Fibroblast of lung (primary cell): Measurements from ENCODE around the gene ADAMTSL1. TPM values are rescaled to one million over a fixed set of nuclear protein-coding genes. Genes with fewer than 3 reads are reported as not detected.

Experiments
- DNase-seq, 2 donors: peaks; one replicate each; pipeline versions ENCODE4 v3.0.0 to v3.0.0-alpha.2; 2010; ENCODE audit warnings: low read depth in 2 of 2
- H2AFZ ChIP-seq: 2 replicates; pipeline ENCODE4 v1.5.1; 2012; ENCODE audit warnings: low read length, control low read depth, inconsistent platforms
- H3K27ac ChIP-seq: 2 replicates; pipeline ENCODE4 v1.5.1; 2011; ENCODE audit warnings: low read length, control low read depth; ENCODE audit not compliant: insufficient read depth
- H3K27me3 ChIP-seq: 2 replicates; pipeline ENCODE4 v1.5.1; 2011; ENCODE audit warnings: mild to moderate bottlenecking, low read length; ENCODE audit not compliant: control insufficient read depth, insufficient read depth
- H3K36me3 ChIP-seq: 2 replicates; pipeline ENCODE4 v1.5.1; 2011; ENCODE audit warnings: low read length; ENCODE audit not compliant: control insufficient read depth, insufficient read depth
- H3K4me1 ChIP-seq: 2 replicates; pipeline ENCODE4 v1.5.1; 2011; ENCODE audit warnings: low read length; ENCODE audit not compliant: control insufficient read depth, insufficient read depth; ENCODE audit errors: extremely low read depth
- H3K4me2 ChIP-seq: 2 replicates; pipeline ENCODE4 v1.5.1; 2011; ENCODE audit warnings: low read length, control low read depth; ENCODE audit not compliant: insufficient read depth; ENCODE audit errors: extremely low read depth
- H3K4me3 ChIP-seq, 4 experiments: fragments of 200-600 bp in 1 of 4; sonication (generic) in 1 of 4; replicated peaks in 1 of 4; 2 replicates each; pipeline ENCODE4 v1.5.1; 2011 to 2016; ENCODE audit warnings: low read length in 4 of 4, low read depth in 3 of 4, mild to moderate bottlenecking in 3 of 4, control low read depth in 2 of 4, inconsistent platforms in 1 of 4, mixed read lengths in 1 of 4; ENCODE audit not compliant: insufficient read depth in 1 of 4; ENCODE audit errors: control extremely low read depth in 1 of 4
- H3K79me2 ChIP-seq: 2 replicates; pipeline ENCODE4 v1.5.1; 2012; ENCODE audit warnings: mild to moderate bottlenecking, low read length, inconsistent platforms; ENCODE audit not compliant: control insufficient read depth, insufficient read depth
- H3K9ac ChIP-seq: 2 replicates; pipeline ENCODE4 v1.5.1; 2011; ENCODE audit warnings: mild to moderate bottlenecking, low read length, control low read depth; ENCODE audit not compliant: insufficient read depth
- H3K9me3 ChIP-seq: 2 replicates; pipeline ENCODE4 v1.5.1; 2012; ENCODE audit warnings: low read depth, low read length; ENCODE audit not compliant: control insufficient read depth, insufficient read depth
- H4K20me1 ChIP-seq: 2 replicates; pipeline ENCODE4 v1.5.1; 2011; ENCODE audit warnings: low read length; ENCODE audit not compliant: control insufficient read depth, insufficient read depth; ENCODE audit errors: extremely low read depth
- EZH2 ChIP-seq: IDR thresholded peaks from 2 replicates; pipeline ENCODE4 v1.5.1; 2012; ENCODE audit warnings: low read length, control low read depth, mild to moderate bottlenecking; ENCODE audit errors: missing control alignments
- polyA plus RNA-seq, 2 donors: library from polyadenylated mRNA; depleted of rRNA in 1 of 2; stranded (reverse) in 1 of 2; unstranded in 1 of 2; fragments of >200 nt; gene quantifications; 2 replicates each; pipeline ENCODE4 v1.2.1, GENCODE V29; 2011 to 2012; ENCODE audit warnings: missing spikeins in 1 of 2
- total RNA-seq: library from RNA; depleted of rRNA; stranded (reverse); fragments of >200 nt; gene quantifications from 2 replicates; pipeline ENCODE4 v1.2.1, GENCODE V29; 2014
- TF ChIP-seq, protein P1 (sequence below), 2 donors: IDR thresholded peaks in 1 of 2; conservative IDR thresholded peaks in 1 of 2; 1 replicate in 1 of 2; 2 replicates in 1 of 2; pipeline ENCODE4 v1.5.1; 2011 to 2012; ENCODE audit warnings: low read length in 2 of 2, control low read depth in 1 of 2, inconsistent platforms in 1 of 2, low read depth in 1 of 2, mild to moderate bottlenecking in 1 of 2

ADAMTSL1 gene
- total and polyA plus RNA-seq, 2 donors (not counting 1 experiment from before 2014, with no cell fraction given): 19.3 to 27.9 TPM

DNA sequence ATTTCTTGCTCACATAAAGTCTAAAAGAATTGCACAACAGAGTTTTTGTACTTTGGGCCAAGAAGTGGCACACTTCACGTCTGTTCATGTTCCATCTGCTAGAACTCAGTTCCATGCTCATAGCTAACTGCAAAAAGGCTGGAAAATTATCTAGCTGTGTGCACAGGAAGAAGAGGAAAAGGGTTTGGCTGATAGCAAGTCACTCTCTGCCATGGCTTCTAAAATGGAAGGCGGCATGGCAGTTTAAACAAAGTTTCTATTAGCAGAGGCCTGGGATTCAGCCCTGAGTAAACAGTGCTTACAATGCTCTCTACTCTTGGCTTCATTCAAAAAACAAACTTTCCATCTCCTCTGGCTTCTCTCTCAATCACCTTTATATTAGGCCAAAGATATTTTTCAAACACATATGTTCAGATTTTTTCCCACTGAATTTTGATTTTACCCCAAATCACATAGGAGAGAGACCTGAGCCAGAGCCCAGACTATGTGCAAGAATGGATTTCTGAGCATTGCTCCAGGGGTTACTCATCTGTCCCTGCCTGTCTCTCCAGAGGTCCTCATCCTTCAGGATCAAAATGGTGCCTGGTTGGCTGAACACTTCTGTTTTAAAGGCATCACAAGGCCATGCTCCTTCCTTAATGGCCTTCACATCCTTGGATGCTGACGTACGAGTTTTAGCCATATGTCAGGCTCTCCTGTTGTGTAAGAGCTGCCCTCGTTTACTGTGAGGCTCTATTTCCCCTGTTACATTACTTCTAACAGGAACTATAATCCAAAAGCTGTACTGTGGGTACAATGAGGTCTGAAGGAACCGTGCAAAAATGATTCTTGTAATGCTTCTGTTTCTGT lies 332.5 kb downstream of the ADAMTSL1 start:
- H3K79me2 ChIP-seq: no peaks in the 10 kb centered on the region

DNA sequence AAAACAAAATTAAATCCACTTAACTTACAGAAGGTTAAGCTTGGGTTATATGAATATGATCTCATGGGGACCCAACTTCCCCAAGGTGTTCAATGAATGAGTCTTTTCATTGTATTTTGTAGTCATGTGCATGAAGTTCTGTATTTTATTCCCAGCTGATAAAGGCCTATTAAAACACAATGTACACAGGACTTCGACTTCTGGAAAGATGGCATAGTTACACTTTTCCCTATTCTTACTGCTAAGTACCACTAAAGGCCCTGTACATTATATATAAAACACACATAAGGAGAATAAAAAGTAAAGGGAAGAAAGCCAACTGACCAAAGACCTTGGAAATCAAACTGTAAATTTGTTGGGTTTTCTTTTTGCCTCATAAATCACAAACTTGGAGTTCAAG lies 336.6 kb downstream of the ADAMTSL1 start:
- no peaks in the 10 kb centered on the region for H3K4me1 ChIP-seq
- no peaks in the 10 kb centered on the region for H3K79me2 ChIP-seq

More for the DNA sequence above, 332.5 kb downstream of the ADAMTSL1 start:
- peak in 1 of 2 donors; percentile 34 for DNase-seq
- H3K36me3 ChIP-seq: no peaks in the 10 kb centered on the region
- H3K4me1 ChIP-seq: no peaks in the 10 kb centered on the region
- H3K27me3 ChIP-seq: no peaks in the 10 kb centered on the region
- H3K27ac ChIP-seq: no peak overlapping the region
- H4K20me1 ChIP-seq: no peaks in the 10 kb centered on the region
- no peak overlapping the region for H2AFZ ChIP-seq
- H3K9me3 ChIP-seq: no peaks in the 10 kb centered on the region
- no peak overlapping the region for H3K4me3 ChIP-seq
- H3K9ac ChIP-seq: no peak overlapping the region
- H3K4me2 ChIP-seq: no peak overlapping the region
- no peak for TF ChIP-seq EZH2
- TF ChIP-seq, protein P1, sequence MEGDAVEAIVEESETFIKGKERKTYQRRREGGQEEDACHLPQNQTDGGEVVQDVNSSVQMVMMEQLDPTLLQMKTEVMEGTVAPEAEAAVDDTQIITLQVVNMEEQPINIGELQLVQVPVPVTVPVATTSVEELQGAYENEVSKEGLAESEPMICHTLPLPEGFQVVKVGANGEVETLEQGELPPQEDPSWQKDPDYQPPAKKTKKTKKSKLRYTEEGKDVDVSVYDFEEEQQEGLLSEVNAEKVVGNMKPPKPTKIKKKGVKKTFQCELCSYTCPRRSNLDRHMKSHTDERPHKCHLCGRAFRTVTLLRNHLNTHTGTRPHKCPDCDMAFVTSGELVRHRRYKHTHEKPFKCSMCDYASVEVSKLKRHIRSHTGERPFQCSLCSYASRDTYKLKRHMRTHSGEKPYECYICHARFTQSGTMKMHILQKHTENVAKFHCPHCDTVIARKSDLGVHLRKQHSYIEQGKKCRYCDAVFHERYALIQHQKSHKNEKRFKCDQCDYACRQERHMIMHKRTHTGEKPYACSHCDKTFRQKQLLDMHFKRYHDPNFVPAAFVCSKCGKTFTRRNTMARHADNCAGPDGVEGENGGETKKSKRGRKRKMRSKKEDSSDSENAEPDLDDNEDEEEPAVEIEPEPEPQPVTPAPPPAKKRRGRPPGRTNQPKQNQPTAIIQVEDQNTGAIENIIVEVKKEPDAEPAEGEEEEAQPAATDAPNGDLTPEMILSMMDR (conservative IDR thresholded peaks at IDR 0.05 in 1 of 2, IDR thresholded peaks at IDR 0.05 in 1 of 2; ENCODE audit: low read depth in 1 of 2, low read length in 2 of 2): no peak

GRCh38 chr9:18811171-18811570 lies 337.2 kb downstream of the ADAMTSL1 start:
- H3K27me3 ChIP-seq: no peaks in the 10 kb centered on the region
- no peak for DNase-seq
- H3K36me3 ChIP-seq: no peaks in the 10 kb centered on the region
- no peaks in the 10 kb centered on the region for H3K9me3 ChIP-seq
- TF ChIP-seq EZH2: no peak
- TF ChIP-seq, protein P1 (conservative IDR thresholded peaks at IDR 0.05 in 1 of 2, IDR thresholded peaks at IDR 0.05 in 1 of 2; ENCODE audit: low read depth in 1 of 2, low read length in 2 of 2): no peak
- no peak overlapping the region for H3K4me3 ChIP-seq
- H3K4me2 ChIP-seq: no peak overlapping the region
- no peak overlapping the region for H3K27ac ChIP-seq
- no peak overlapping the region for H3K9ac ChIP-seq
- no peak overlapping the region for H2AFZ ChIP-seq
- no peaks in the 10 kb centered on the region for H3K79me2 ChIP-seq
- no peaks in the 10 kb centered on the region for H3K4me1 ChIP-seq
- H4K20me1 ChIP-seq: no peaks in the 10 kb centered on the region

More for the DNA sequence above, 336.6 kb downstream of the ADAMTSL1 start:
- Histone ChIP-seq H3K36me3 (no peaks in the 10 kb centered on the region), H2AFZ (no peak overlapping the region), H3K4me3 (no peak overlapping the region), H3K27ac (no peak overlapping the region), H3K27me3 (no peaks in the 10 kb centered on the region), H3K9ac (no peak overlapping the region), H3K4me2 (no peak overlapping the region), H4K20me1 (no peaks in the 10 kb centered on the region), H3K9me3 (no peaks in the 10 kb centered on the region)
- no peak for DNase-seq
- TF ChIP-seq, protein P1 (conservative IDR thresholded peaks at IDR 0.05 in 1 of 2, IDR thresholded peaks at IDR 0.05 in 1 of 2; ENCODE audit: low read depth in 1 of 2, low read length in 2 of 2): no peak
- no peak for TF ChIP-seq EZH2
